GM12878 (cell line): ENCODE measurements around the gene OTUD4. TPM values are rescaled to one million over a fixed set of nuclear protein-coding genes. Genes with fewer than 3 reads are reported as not detected.

Experiments used
- ATAC-seq: fragments of 200-7000 bp; cut with Tn5 transposase; 3 replicates; pipeline ENCODE4 v1.9.1; 2020; ENCODE audit warnings: mild to moderate bottlenecking, moderate library complexity
- BruUV-seq: library from RNA; stranded (reverse); fragments of 400-500 nt; replicated peaks from 2 replicates; lab custom pipeline; 2021; lab: Mats Ljungman, UMichigan
- CTCF ChIA-PET: fragments of 300-600 bp; sonication (Branson Sonifier 250); formaldehyde crosslinking; extraction: SDS; loops from one replicate; lab custom pipeline; 2021; ENCODE audit warnings: inconsistent platforms; lab: Yijun Ruan, JAX
- POLR2A ChIA-PET: fragments of 350-600 bp; formaldehyde crosslinking; extraction: SDS; loops from one replicate; lab custom pipeline; 2021; ENCODE audit warnings: inconsistent platforms; lab: Charles Lee
- RAD21 ChIA-PET: fragments of 300-600 bp; sonication (Branson Sonifier 250); formaldehyde crosslinking; loops from one replicate; lab custom pipeline; 2023; ENCODE audit warnings: antibody characterized with exemption; ENCODE audit not compliant: unreplicated experiment; lab: Charles Lee
- SMC1A ChIA-PET: fragments of 300-600 bp; sonication (Branson Sonifier 250); formaldehyde crosslinking; loops from one replicate; lab custom pipeline; 2023; ENCODE audit not compliant: unreplicated experiment, uncharacterized antibody; lab: Charles Lee
- DNase-seq: peaks from one replicate; pipeline ENCODE4 v3.0.0-alpha.2; 2011; ENCODE audit warnings: low read depth, low spot score
- FAIRE-seq: peaks from 3 replicates; lab custom pipeline; 2011; peaks lifted over from hg19 to GRCh38; lab: Jason Lieb, UNC
- H2AFZ ChIP-seq: 2 replicates; pipeline ENCODE4 v1.6.0; 2011; ENCODE audit warnings: low read depth, low read length, control low read depth; ENCODE audit not compliant: control insufficient read depth
- H3K27ac ChIP-seq: 2 replicates; pipeline ENCODE4 v1.5.1; 2011; ENCODE audit warnings: control low read depth; ENCODE audit not compliant: control insufficient read depth, insufficient read depth
- H3K27me3 ChIP-seq, 2 experiments: replicated peaks in 1 of 2; 2 replicates each; pipeline versions ENCODE4 v1.6.0 to v1.6.1; 2011; ENCODE audit warnings: low read length in 1 of 2; ENCODE audit not compliant: control insufficient read depth in 2 of 2, insufficient read depth in 2 of 2
- H3K36me3 ChIP-seq, 2 experiments: 2 replicates each; pipeline ENCODE4 v1.5.1; 2011; ENCODE audit warnings: low read length in 1 of 2; ENCODE audit not compliant: control insufficient read depth in 2 of 2, insufficient read depth in 2 of 2
- H3K4me1 ChIP-seq: 2 replicates; pipeline ENCODE4 v1.6.1; 2011; ENCODE audit warnings: mild to moderate bottlenecking, low read length, moderate library complexity, mixed read lengths; ENCODE audit not compliant: control insufficient read depth, insufficient read depth
- H3K4me2 ChIP-seq: 2 replicates; pipeline ENCODE4 v1.6.0; 2011; ENCODE audit warnings: control low read depth; ENCODE audit not compliant: control insufficient read depth, insufficient read depth
- H3K4me3 ChIP-seq: fragments of 200-600 bp; sonication (generic); 2 replicates; pipeline ENCODE4 v1.5.1; 2016
- H3K79me2 ChIP-seq: 2 replicates; pipeline ENCODE4 v1.6.0; 2011; ENCODE audit warnings: low read length; ENCODE audit not compliant: control insufficient read depth, insufficient read depth
- H3K9ac ChIP-seq: 2 replicates; pipeline ENCODE4 v1.8.0; 2011; ENCODE audit warnings: low read length, control low read depth, mixed read lengths; ENCODE audit not compliant: control insufficient read depth, insufficient read depth
- H3K9me3 ChIP-seq: replicated peaks from 3 replicates; pipeline ENCODE4 v1.5.1; 2011; ENCODE audit warnings: mild to moderate bottlenecking, low read length; ENCODE audit not compliant: control insufficient read depth, insufficient read depth
- H4K20me1 ChIP-seq: 2 replicates; pipeline ENCODE4 v1.6.0; 2011; ENCODE audit not compliant: control insufficient read depth, insufficient read depth
- CTCF ChIP-seq, 3 experiments: IDR thresholded peaks in 2 of 3; conservative IDR thresholded peaks in 1 of 3; 2 replicates each; pipeline ENCODE4 v1.5.1; 2011; ENCODE audit warnings: low read depth in 3 of 3, low read length in 3 of 3, mild to moderate bottlenecking in 3 of 3, control low read depth in 2 of 3, moderate library complexity in 2 of 3, inconsistent platforms in 1 of 3, mixed read lengths in 1 of 3; ENCODE audit not compliant: control insufficient read depth in 2 of 3, insufficient read depth in 1 of 3; ENCODE audit errors: extremely low read depth in 1 of 3
- RAD21 ChIP-seq: IDR thresholded peaks from 2 replicates; pipeline ENCODE4 v1.6.1; 2011; ENCODE audit warnings: mild to moderate bottlenecking, low read depth, low read length, moderate library complexity; ENCODE audit not compliant: insufficient read depth
- SIX5 ChIP-seq: IDR thresholded peaks from 2 replicates; pipeline ENCODE4 v1.6.1; 2011; ENCODE audit warnings: mild to moderate bottlenecking, low read depth, low read length, moderate library complexity; ENCODE audit not compliant: severe bottlenecking
- SMC3 ChIP-seq: IDR thresholded peaks from 2 replicates; pipeline ENCODE4 v1.6.1; 2011; ENCODE audit warnings: low read length, improper control_type of control experiment, borderline replicate concordance
- in situ Hi-C: fragments of 300-500 bp; cut with MboI; formaldehyde crosslinking; loops from 9 replicates; pipeline ENCODE4 v1.14.3; 2018; ENCODE audit warnings: mixed read lengths
- intact Hi-C: fragments of 100-400 bp; cut with micrococcal nuclease; formaldehyde crosslinking; loops from one replicate; pipeline ENCODE4 v1.14.2; 2022; ENCODE audit not compliant: unreplicated experiment
- polyA plus RNA-seq, 11 experiments: library from polyadenylated mRNA; depleted of rRNA in 4 of 11; unstranded in 6 of 11; stranded (reverse) in 5 of 11; fragments of >200 nt; fragmentation: Nextera tagmentation in 4 of 11; fragmentation: Illumina TruSeq in 1 of 11; extraction: Ambion mirVana in 4 of 11; extraction: Trizol in 1 of 11; gene quantifications; 1 replicate in 1 of 11; 2 replicates in 10 of 11; pipeline versions ENCODE4 v1.2.1 to v1.2.3, GENCODE V29; 2011 to 2016; ENCODE audit warnings: inconsistent platforms in 2 of 11, missing spikeins in 2 of 11, low read depth in 1 of 11
- total RNA-seq, 4 experiments: library from RNA; depleted of rRNA in 3 of 4; stranded (reverse); fragments of >200 nt in 3 of 4; fragmentation: Illumina TruSeq in 1 of 4; extraction: Trizol in 1 of 4; gene quantifications; 2 replicates each; pipeline versions ENCODE4 v1.2.1 to v1.2.3, GENCODE V29; 2013 to 2021

The OTUD4 gene
- total and polyA plus RNA-seq, 10 of the 15 experiments (the other 5 are each of a cell fraction or from before 2014, with no cell fraction given): 2.2 to 26.3 (median 14.2) TPM

DNA sequence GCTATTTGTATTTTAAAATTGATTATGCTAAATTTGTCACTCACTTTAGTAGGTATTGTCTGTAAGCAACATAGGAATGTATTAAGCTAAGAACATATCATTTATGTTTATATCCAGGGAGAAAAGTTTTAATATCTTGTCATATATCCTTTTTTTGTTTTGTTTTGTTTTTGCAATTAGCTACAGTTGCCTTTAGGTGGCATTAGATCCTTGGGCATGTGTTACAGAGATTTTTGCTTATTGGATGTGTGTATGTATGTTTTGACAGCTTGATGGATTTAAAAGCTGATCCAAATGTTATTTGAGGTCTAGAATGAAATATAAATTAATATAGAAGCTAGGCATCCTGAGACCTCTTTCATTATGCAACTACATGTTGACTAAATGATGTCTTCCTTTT lies 36.1 kb upstream of the OTUD4 start:
- DNase-seq (no peak), ATAC-seq (0 out of 3 replicates have a peak, but pooled peaks have one; percentile 46), FAIRE-seq (peak; percentile 74)
- ChIA-PET SMC1A (interaction anchor here (0.7 to 3.8 kb wide), 25 partner anchors 13 to 401 kb away, joined by 3 to 38 read pairs (median 4); no protein-coding TSS in a partner anchor), CTCF (interaction anchor here (0.7 to 3.6 kb wide), 22 partner anchors 9 to 672 kb away, joined by 3 to 61 read pairs (median 4); no protein-coding TSS in a partner anchor), POLR2A (interaction anchor here (0.5 to 1.0 kb wide), 2 partner anchors 42 to 400 kb away, joined by 3 to 4 read pairs; no protein-coding TSS in a partner anchor), RAD21 (interaction anchor here (0.7 to 3.7 kb wide), 17 partner anchors 13 to 409 kb away, joined by 3 to 31 read pairs (median 3); no protein-coding TSS in a partner anchor)
- H3K9ac ChIP-seq: no peak overlapping the region
- H3K4me1 ChIP-seq: peaks cover 3% of the 10 kb centered on the region; the same call in 1 of the 2 replicates
- H3K36me3 ChIP-seq: no peaks in the 10 kb centered on the region
- no peaks in the 10 kb centered on the region for H3K79me2 ChIP-seq
- H3K27ac ChIP-seq: no peak overlapping the region
- H3K4me2 ChIP-seq: no peak overlapping the region
- H3K9me3 ChIP-seq: no peaks in the 10 kb centered on the region; the same call in 2 of the 3 replicates
- H4K20me1 ChIP-seq: no peaks in the 10 kb centered on the region
- intact Hi-C loops (loop anchor here (1.0 kb wide), 2 partner anchors 61 to 341 kb away; no protein-coding TSS in a partner anchor), in situ Hi-C loops (no loop called here)
- TF ChIP-seq SMC3: peak; percentile 55; the same call in 1 of the 2 replicates
- peak; percentile 45 to 59 (median 50); a peak in 5 of 6 replicates for TF ChIP-seq CTCF (IDR thresholded peaks at IDR 0.05 in 2 of 3, conservative IDR thresholded peaks at IDR 0.05 in 1 of 3; ENCODE audit: control insufficient read depth in 2 of 3, extremely low read depth in 1 of 3, insufficient read depth in 1 of 3, low read depth in 3 of 3, low read length in 3 of 3)
- peak; percentile 88 for TF ChIP-seq RAD21
- no peak for TF ChIP-seq SIX5
- no peak overlapping the region for H2AFZ ChIP-seq
- no peak overlapping the region for H3K4me3 ChIP-seq
- H3K27me3 ChIP-seq: no peaks in the 10 kb centered on the region
- BruUV-seq: no TSS peak
